ENCODE data around the gene NUP93. TPM values are rescaled to one million over a fixed set of nuclear protein-coding genes. Genes with fewer than 3 reads are reported as not detected.
"Not testable (repeated sequence)": the region's sequence is repeated elsewhere in the genome, so short reads cannot be mapped to it uniquely, and the experiment has no call there.

NUP93 gene
- total RNA-seq, 1 donor from 2014 or later: 60.2 TPM

GRCh38 chr16:56734429-56734828 is 4.5 kb downstream of the NUP93 start:
- no peak for DNase-seq (ENCODE audit: low read depth)
- Histone ChIP-seq H3K36me3 (ENCODE audit: control insufficient read depth, insufficient read depth, low read length) (no peaks in the 10 kb centered on the region), H3K27me3 (ENCODE audit: control insufficient read depth, insufficient read depth, low read length) (no peaks in the 10 kb centered on the region), H3K4me3 (ENCODE audit: low read depth, low read length) (no peak overlapping the region)
- TF ChIP-seq, protein P1, sequence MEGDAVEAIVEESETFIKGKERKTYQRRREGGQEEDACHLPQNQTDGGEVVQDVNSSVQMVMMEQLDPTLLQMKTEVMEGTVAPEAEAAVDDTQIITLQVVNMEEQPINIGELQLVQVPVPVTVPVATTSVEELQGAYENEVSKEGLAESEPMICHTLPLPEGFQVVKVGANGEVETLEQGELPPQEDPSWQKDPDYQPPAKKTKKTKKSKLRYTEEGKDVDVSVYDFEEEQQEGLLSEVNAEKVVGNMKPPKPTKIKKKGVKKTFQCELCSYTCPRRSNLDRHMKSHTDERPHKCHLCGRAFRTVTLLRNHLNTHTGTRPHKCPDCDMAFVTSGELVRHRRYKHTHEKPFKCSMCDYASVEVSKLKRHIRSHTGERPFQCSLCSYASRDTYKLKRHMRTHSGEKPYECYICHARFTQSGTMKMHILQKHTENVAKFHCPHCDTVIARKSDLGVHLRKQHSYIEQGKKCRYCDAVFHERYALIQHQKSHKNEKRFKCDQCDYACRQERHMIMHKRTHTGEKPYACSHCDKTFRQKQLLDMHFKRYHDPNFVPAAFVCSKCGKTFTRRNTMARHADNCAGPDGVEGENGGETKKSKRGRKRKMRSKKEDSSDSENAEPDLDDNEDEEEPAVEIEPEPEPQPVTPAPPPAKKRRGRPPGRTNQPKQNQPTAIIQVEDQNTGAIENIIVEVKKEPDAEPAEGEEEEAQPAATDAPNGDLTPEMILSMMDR (IDR thresholded peaks at IDR 0.05; ENCODE audit: insufficient read depth, low read length, poor library complexity, severe bottlenecking): no peak

- DNase-seq (ENCODE audit: low read depth): no peak
- no peaks in the 10 kb centered on the region for H3K36me3 ChIP-seq (ENCODE audit: control insufficient read depth, insufficient read depth, low read length)
- TF ChIP-seq, protein P1 (IDR thresholded peaks at IDR 0.05; ENCODE audit: insufficient read depth, low read length, poor library complexity, severe bottlenecking): no peak
- no peak overlapping the region for H3K4me3 ChIP-seq (ENCODE audit: low read depth, low read length)
- H3K27me3 ChIP-seq (ENCODE audit: control insufficient read depth, insufficient read depth, low read length): no peaks in the 10 kb centered on the region
Measured at GRCh38 chr16:56736476-56736875, 6.5 kb downstream of the NUP93 start.

DNA sequence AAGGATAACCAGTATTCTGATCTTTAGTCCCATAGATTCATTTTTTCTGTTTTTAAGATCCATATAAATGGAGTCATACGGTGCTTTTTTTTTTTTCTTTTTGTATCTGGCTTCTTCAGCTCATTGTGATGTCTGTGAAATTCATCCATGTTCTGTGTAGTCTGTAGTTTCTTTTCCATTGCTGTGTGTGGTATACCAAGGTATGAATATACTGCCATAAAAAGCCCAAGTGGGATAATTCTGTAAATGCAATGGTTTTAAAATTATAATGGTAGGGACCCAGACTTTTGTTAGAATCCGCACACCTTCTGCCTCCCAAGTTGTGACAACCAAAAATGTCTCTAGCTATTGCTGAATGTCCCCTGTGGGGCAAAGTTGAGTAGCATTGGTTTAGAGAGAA is 7.6 kb downstream of the NUP93 start:
- DNase-seq (ENCODE audit: low read depth): no peak
- no peaks in the 10 kb centered on the region for H3K27me3 ChIP-seq (ENCODE audit: control insufficient read depth, insufficient read depth, low read length)

GRCh38 chr16:56738221-56738620 is 8.3 kb downstream of the NUP93 start:
- TF ChIP-seq, protein P1 (IDR thresholded peaks at IDR 0.05; ENCODE audit: insufficient read depth, low read length, poor library complexity, severe bottlenecking): no peak
- no peak for DNase-seq (ENCODE audit: low read depth)

More for the DNA sequence above, 7.6 kb downstream of the NUP93 start:
- TF ChIP-seq, protein P1 (IDR thresholded peaks at IDR 0.05; ENCODE audit: insufficient read depth, low read length, poor library complexity, severe bottlenecking): no peak
- no peak overlapping the region for H3K4me3 ChIP-seq (ENCODE audit: low read depth, low read length)
- no peaks in the 10 kb centered on the region for H3K36me3 ChIP-seq (ENCODE audit: control insufficient read depth, insufficient read depth, low read length)

DNA sequence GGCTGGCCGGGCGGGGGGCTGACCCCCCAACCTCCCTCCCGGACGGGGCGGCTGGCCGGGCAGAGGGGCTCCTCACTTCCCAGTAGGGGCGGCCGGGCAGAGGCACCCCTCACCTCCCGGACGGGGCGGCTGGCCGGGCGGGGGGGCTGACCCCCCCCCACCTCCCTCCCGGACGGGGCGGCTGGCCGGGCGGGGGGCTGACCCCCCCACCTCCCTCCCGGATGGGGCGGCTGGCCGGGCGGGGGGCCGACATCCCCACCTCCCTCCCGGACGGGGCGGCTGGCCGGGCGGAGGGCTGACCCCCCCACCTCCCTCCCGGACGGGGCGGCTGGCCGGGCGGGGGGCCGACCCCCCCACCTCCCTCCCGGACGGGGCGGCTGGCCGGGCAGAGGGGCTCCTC is 9.4 kb downstream of the NUP93 start:
- not testable (repeated sequence) for H3K27me3 ChIP-seq (ENCODE audit: control insufficient read depth, insufficient read depth, low read length); H3K4me3 ChIP-seq (ENCODE audit: low read depth, low read length); H3K36me3 ChIP-seq (ENCODE audit: control insufficient read depth, insufficient read depth, low read length); DNase-seq (ENCODE audit: low read depth)

More at GRCh38 chr16:56738221-56738620, 8.3 kb downstream of the NUP93 start:
- Histone ChIP-seq H3K36me3 (ENCODE audit: control insufficient read depth, insufficient read depth, low read length) (no peaks in the 10 kb centered on the region), H3K4me3 (ENCODE audit: low read depth, low read length) (no peak overlapping the region), H3K27me3 (ENCODE audit: control insufficient read depth, insufficient read depth, low read length) (no peaks in the 10 kb centered on the region)

DNA sequence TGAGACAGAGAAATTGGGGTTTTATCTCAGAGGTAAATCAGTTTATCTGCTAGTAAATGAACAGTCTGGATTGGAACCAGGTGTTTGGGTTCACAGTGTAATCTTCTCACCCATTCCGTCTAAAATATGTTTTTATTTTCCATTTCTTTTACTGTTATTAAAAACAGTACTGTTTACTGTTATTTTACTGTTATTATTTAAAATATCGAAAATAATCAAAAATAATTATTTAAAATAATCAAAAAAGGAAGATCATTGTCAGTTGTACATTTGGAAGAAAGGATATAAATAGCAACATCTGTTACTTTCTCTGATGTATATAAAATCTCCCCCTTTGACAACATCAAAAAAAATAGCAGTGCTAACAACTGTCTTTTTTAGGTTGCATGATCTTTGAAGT is 11.5 kb downstream of the NUP93 start:
- no peaks in the 10 kb centered on the region for H3K36me3 ChIP-seq (ENCODE audit: control insufficient read depth, insufficient read depth, low read length)
- no peak overlapping the region for H3K4me3 ChIP-seq (ENCODE audit: low read depth, low read length)
- H3K27me3 ChIP-seq (ENCODE audit: control insufficient read depth, insufficient read depth, low read length): no peaks in the 10 kb centered on the region
- TF ChIP-seq, protein P1 (IDR thresholded peaks at IDR 0.05; ENCODE audit: insufficient read depth, low read length, poor library complexity, severe bottlenecking): no peak
- no peak for DNase-seq (ENCODE audit: low read depth)

Data from kidney epithelial cell (primary cell).